ENCODE data around the gene P2RX2. TPM values are rescaled to one million over a fixed set of nuclear protein-coding genes. Genes with fewer than 3 reads are reported as not detected.

P2RX2 gene
- polyA plus RNA-seq: not detected

- Mint-ChIP-seq H3K4me1 (peaks cover 7 to 11% of the 10 kb centered on the region in 2 donors), H3K27me3 (ENCODE audit: low read depth in 3 of 3) (peaks cover 9 to 33% (median 20%) of the 10 kb centered on the region in 3 donors), H3K27ac (peak within 1 kb of the TSS in 1 of 6 donors; percentile 73), H3K36me3 (peaks cover 2 to 7% (median 6%) of the 10 kb centered on the region in 3 donors), H3K4me3 (peak within 1 kb of the TSS in 3 of 5 donors; percentile 14 to 70 (median 39)), H3K9me3 (peaks cover 0 to 3% (median 0%) of the 10 kb centered on the region in 6 donors)
- no peak for DNase-seq
Observed at GRCh38 chr12:132618683-132619043, at the start of gene P2RX2. P2RX2 (plus strand) TSS chr12:132618776; CDS start chr12:132618817, 41 bp downstream.

- DNase-seq: peak; percentile 22 to 28 (median 23)
- Mint-ChIP-seq H3K4me1 (peaks cover 5 to 13% of the 10 kb centered on the region in 2 donors), H3K36me3 (peaks cover 0 to 3% (median 3%) of the 10 kb centered on the region in 3 donors), H3K9me3 (no peaks in the 10 kb centered on the region), H3K27ac (peak overlapping the region in 2 of 6 donors; percentile 35 to 58), H3K4me3 (no peak overlapping the region), H3K27me3 (ENCODE audit: low read depth in 3 of 3) (peaks cover 0 to 3% (median 0%) of the 10 kb centered on the region in 3 donors)
Observed at GRCh38 chr12:132568826-132569480, 49.6 kb upstream of the P2RX2 start.

- Mint-ChIP-seq H3K27me3 (ENCODE audit: low read depth in 3 of 3) (peaks cover 0 to 3% (median 0%) of the 10 kb centered on the region in 3 donors), H3K4me3 (no peak overlapping the region), H3K36me3 (peaks cover 0 to 3% (median 3%) of the 10 kb centered on the region in 3 donors), H3K9me3 (no peaks in the 10 kb centered on the region), H3K27ac (no peak overlapping the region), H3K4me1 (peaks cover 5 to 13% of the 10 kb centered on the region in 2 donors)
- no peak for DNase-seq
Observed at GRCh38 chr12:132569856-132570480, 48.6 kb upstream of the P2RX2 start.

GRCh38 chr12:132570635-132571034, 47.9 kb upstream of the P2RX2 start:
- Mint-ChIP-seq H3K4me3 (no peak overlapping the region), H3K27ac (no peak overlapping the region), H3K36me3 (peaks cover 0 to 4% (median 1%) of the 10 kb centered on the region in 3 donors), H3K27me3 (ENCODE audit: low read depth in 3 of 3) (peaks cover 0 to 2% (median 0%) of the 10 kb centered on the region in 3 donors), H3K9me3 (no peaks in the 10 kb centered on the region), H3K4me1 (peaks cover 5 to 12% of the 10 kb centered on the region in 2 donors)
- DNase-seq: no peak

- peaks cover 5 to 11% of the 10 kb centered on the region in 2 donors for H3K4me1 Mint-ChIP-seq
- peaks cover 0 to 4% (median 0%) of the 10 kb centered on the region in 3 donors for H3K36me3 Mint-ChIP-seq
- peaks cover 0 to 1% (median 0%) of the 10 kb centered on the region in 3 donors for H3K27me3 Mint-ChIP-seq (ENCODE audit: low read depth in 3 of 3)
Observed at GRCh38 chr12:132571051-132571450, 47.5 kb upstream of the P2RX2 start.

GRCh38 chr12:132571598-132571997, 47.0 kb upstream of the P2RX2 start:
- DNase-seq: no peak
- H3K27me3 Mint-ChIP-seq (ENCODE audit: low read depth in 3 of 3): peaks cover 0 to 1% (median 0%) of the 10 kb centered on the region in 3 donors
- H3K9me3 Mint-ChIP-seq: no peaks in the 10 kb centered on the region
- H3K36me3 Mint-ChIP-seq: peaks cover 0 to 4% (median 0%) of the 10 kb centered on the region in 3 donors
- H3K4me3 Mint-ChIP-seq: no peak overlapping the region
- H3K27ac Mint-ChIP-seq: no peak overlapping the region
- peaks cover 5 to 11% of the 10 kb centered on the region in 2 donors for H3K4me1 Mint-ChIP-seq

More at GRCh38 chr12:132571051-132571450, 47.5 kb upstream of the P2RX2 start:
- H3K27ac Mint-ChIP-seq: no peak overlapping the region
- no peak for DNase-seq
- no peak overlapping the region for H3K4me3 Mint-ChIP-seq
- H3K9me3 Mint-ChIP-seq: no peaks in the 10 kb centered on the region

- Mint-ChIP-seq H3K27ac (no peak overlapping the region), H3K9me3 (no peaks in the 10 kb centered on the region), H3K4me3 (no peak overlapping the region), H3K27me3 (ENCODE audit: low read depth in 3 of 3) (peaks cover 0 to 2% (median 1%) of the 10 kb centered on the region in 3 donors), H3K4me1 (peaks cover 5 to 11% of the 10 kb centered on the region in 2 donors), H3K36me3 (peaks cover 0 to 4% (median 0%) of the 10 kb centered on the region in 3 donors)
- no peak for DNase-seq
Observed at GRCh38 chr12:132572106-132572505, 46.5 kb upstream of the P2RX2 start.

- no peak overlapping the region for H3K4me3 Mint-ChIP-seq
- peaks cover 0 to 2% (median 1%) of the 10 kb centered on the region in 3 donors for H3K27me3 Mint-ChIP-seq (ENCODE audit: low read depth in 3 of 3)
- H3K36me3 Mint-ChIP-seq: peaks cover 0 to 4% (median 2%) of the 10 kb centered on the region in 3 donors
Observed at GRCh38 chr12:132572801-132573760, 45.5 kb upstream of the P2RX2 start.

GRCh38 chr12:132574271-132574996, 44.1 kb upstream of the P2RX2 start:
- H3K27me3 Mint-ChIP-seq (ENCODE audit: low read depth in 3 of 3): peaks cover 0 to 2% (median 1%) of the 10 kb centered on the region in 3 donors
- peaks cover 0 to 1% of the 10 kb centered on the region in 2 donors for H3K4me1 Mint-ChIP-seq
- no peak for DNase-seq
- peaks cover 0 to 8% (median 4%) of the 10 kb centered on the region in 3 donors for H3K36me3 Mint-ChIP-seq
- no peak overlapping the region for H3K27ac Mint-ChIP-seq
- no peaks in the 10 kb centered on the region for H3K9me3 Mint-ChIP-seq
- no peak overlapping the region for H3K4me3 Mint-ChIP-seq

More at GRCh38 chr12:132572801-132573760, 45.5 kb upstream of the P2RX2 start:
- no peak for DNase-seq
- Mint-ChIP-seq H3K27ac (no peak overlapping the region), H3K4me1 (peaks cover 5 to 11% of the 10 kb centered on the region in 2 donors), H3K9me3 (no peaks in the 10 kb centered on the region)

- peaks cover 0 to 2% (median 1%) of the 10 kb centered on the region in 3 donors for H3K27me3 Mint-ChIP-seq (ENCODE audit: low read depth in 3 of 3)
- H3K9me3 Mint-ChIP-seq: no peaks in the 10 kb centered on the region
- H3K36me3 Mint-ChIP-seq: peaks cover 0 to 8% (median 4%) of the 10 kb centered on the region in 3 donors
- H3K27ac Mint-ChIP-seq: peak overlapping the region in 1 of 6 donors; percentile 17
- H3K4me3 Mint-ChIP-seq: no peak overlapping the region
- no peaks in the 10 kb centered on the region for H3K4me1 Mint-ChIP-seq
- no peak for DNase-seq
Observed at GRCh38 chr12:132575661-132576060, 42.9 kb upstream of the P2RX2 start.

- Mint-ChIP-seq H3K36me3 (peaks cover 0 to 8% (median 4%) of the 10 kb centered on the region in 3 donors), H3K27ac (peak overlapping the region in 1 of 6 donors; percentile 73), H3K27me3 (ENCODE audit: low read depth in 3 of 3) (peaks cover 0 to 2% (median 1%) of the 10 kb centered on the region in 3 donors), H3K4me1 (no peaks in the 10 kb centered on the region), H3K4me3 (no peak overlapping the region), H3K9me3 (no peaks in the 10 kb centered on the region)
- no peak for DNase-seq
Observed at GRCh38 chr12:132576701-132577100, 41.9 kb upstream of the P2RX2 start.

- H3K36me3 Mint-ChIP-seq: peaks cover 0 to 8% (median 4%) of the 10 kb centered on the region in 3 donors
- peak overlapping the region in 1 of 6 donors; percentile 46 for H3K27ac Mint-ChIP-seq
- H3K4me3 Mint-ChIP-seq: no peak overlapping the region
- H3K9me3 Mint-ChIP-seq: no peaks in the 10 kb centered on the region
- H3K4me1 Mint-ChIP-seq: no peaks in the 10 kb centered on the region
- peaks cover 0 to 2% (median 1%) of the 10 kb centered on the region in 3 donors for H3K27me3 Mint-ChIP-seq (ENCODE audit: low read depth in 3 of 3)
- DNase-seq: no peak
Observed at GRCh38 chr12:132577191-132577920, 41.2 kb upstream of the P2RX2 start.
